SH-SY5Y (cell line): Measurements from ENCODE around the gene ZNF665.
A peak's percentile ranks its signal among the peaks of the same experiment; 100 is the strongest.

ENCODE experiments used
- GATA2 ChIP-seq: IDR thresholded peaks from 2 replicates; pipeline ENCODE4 v1.6.1; 2011; ENCODE audit warnings: mild to moderate bottlenecking, low read depth, low read length
- GATA3 ChIP-seq: IDR thresholded peaks from 2 replicates; pipeline ENCODE4 v1.6.1; 2011; ENCODE audit warnings: low read depth, mild to moderate bottlenecking, low read length, moderate library complexity

The ZNF665 gene

GRCh38 chr19:53192771-53193534, at the start of gene ZNF665:
TSS of gene ZNF665 (minus strand) at chr19:53193358. CDS start at chr19:53182898, 10,460 bp downstream.
- no peak for TF ChIP-seq GATA2
- TF ChIP-seq GATA3: no peak

GRCh38 chr19:53237114-53237777, 44.1 kb upstream of the ZNF665 start:
- TF ChIP-seq GATA3 (no peak), GATA2 (no peak)

GRCh38 chr19:53224606-53225005, 31.4 kb upstream of the ZNF665 start:
- no peak for TF ChIP-seq GATA2
- TF ChIP-seq GATA3: no peak

GRCh38 chr19:53212703-53213320, 19.7 kb upstream of the ZNF665 start:
- no peak for TF ChIP-seq GATA2

- TF ChIP-seq GATA3 (no peak), GATA2 (0 out of 2 replicates have a peak, but pooled peaks have one; percentile 15)
Measured at GRCh38 chr19:53196777-53197396, 3.7 kb upstream of the ZNF665 start.

- no peak for TF ChIP-seq GATA2
- TF ChIP-seq GATA3: no peak
Measured at GRCh38 chr19:53195265-53195903, 2.2 kb upstream of the ZNF665 start.

- TF ChIP-seq GATA2 (no peak), GATA3 (no peak)
Measured at GRCh38 chr19:53193535-53194222, 521 bp upstream of the ZNF665 start.

- no peak for TF ChIP-seq GATA3
- TF ChIP-seq GATA2: no peak
Measured at GRCh38 chr19:53190253-53190652, 2.9 kb downstream of the ZNF665 start.

- TF ChIP-seq GATA2: no peak
- TF ChIP-seq GATA3: no peak
Measured at GRCh38 chr19:53183146-53183764, 9.9 kb downstream of the ZNF665 start.

GRCh38 chr19:53182202-53182601, 11.0 kb downstream of the ZNF665 start:
- TF ChIP-seq GATA2 (no peak), GATA3 (no peak)

- TF ChIP-seq GATA2 (no peak), GATA3 (no peak)
Measured at GRCh38 chr19:53177986-53178385, 15.2 kb downstream of the ZNF665 start.

- TF ChIP-seq GATA2 (no peak), GATA3 (no peak)
Measured at GRCh38 chr19:53172889-53173288, 20.3 kb downstream of the ZNF665 start.

- TF ChIP-seq GATA2: no peak
- no peak for TF ChIP-seq GATA3
Measured at GRCh38 chr19:53165691-53166091, 27.5 kb downstream of the ZNF665 start.
